ENCODE results near the gene GALNTL6. TPM values are rescaled to one million over a fixed set of nuclear protein-coding genes. Genes with fewer than 3 reads are reported as not detected.

GALNTL6 gene
- total RNA-seq, 1 donor, result under 0.01 TPM

GRCh38 chr4:172009446-172010230 lies 196.4 kb downstream of the GALNTL6 start:
- H3K4me1 ChIP-seq (ENCODE audit: insufficient read depth, low read length), result no peaks in the 10 kb centered on the region
- H3K27me3 ChIP-seq (ENCODE audit: insufficient read depth, low read length), result no peaks in the 10 kb centered on the region
- H3K36me3 ChIP-seq (ENCODE audit: insufficient read depth, low read length), result no peaks in the 10 kb centered on the region
- H3K4me2 ChIP-seq (ENCODE audit: insufficient read depth, low read length), result no peak overlapping the region
- no peaks in the 10 kb centered on the region for H4K20me1 ChIP-seq (ENCODE audit: insufficient read depth, low read length)
- H3K79me2 ChIP-seq (ENCODE audit: insufficient read depth, low read length), result no peaks in the 10 kb centered on the region
- TF ChIP-seq CTCF (IDR thresholded peaks at IDR 0.05; ENCODE audit: extremely low read depth, low read depth, low read length), result no peak
- no peak overlapping the region for H3K27ac ChIP-seq (ENCODE audit: low read depth, low read length)
- H3K9me3 ChIP-seq (ENCODE audit: low read depth, low read length), result no peaks in the 10 kb centered on the region
- H2AFZ ChIP-seq (ENCODE audit: low read length), result no peak overlapping the region
- no peak for DNase-seq (ENCODE audit: insufficient read length, low spot score, missing footprints)
- H3K4me3 ChIP-seq (ENCODE audit: insufficient read depth, low read length), result no peak overlapping the region

GRCh38 chr4:172011196-172011595 lies 198.0 kb downstream of the GALNTL6 start:
- Histone ChIP-seq H3K9me3 (ENCODE audit: low read depth, low read length) (no peaks in the 10 kb centered on the region), H3K4me1 (ENCODE audit: insufficient read depth, low read length) (no peaks in the 10 kb centered on the region), H3K27ac (ENCODE audit: low read depth, low read length) (no peak overlapping the region), H3K36me3 (ENCODE audit: insufficient read depth, low read length) (no peaks in the 10 kb centered on the region), H3K4me2 (ENCODE audit: insufficient read depth, low read length) (no peak overlapping the region), H2AFZ (ENCODE audit: low read length) (no peak overlapping the region), H4K20me1 (ENCODE audit: insufficient read depth, low read length) (no peaks in the 10 kb centered on the region), H3K4me3 (ENCODE audit: insufficient read depth, low read length) (no peak overlapping the region), H3K79me2 (ENCODE audit: insufficient read depth, low read length) (no peaks in the 10 kb centered on the region), H3K27me3 (ENCODE audit: insufficient read depth, low read length) (no peaks in the 10 kb centered on the region)
- no peak for DNase-seq (ENCODE audit: insufficient read length, low spot score, missing footprints)
- no peak for TF ChIP-seq CTCF (IDR thresholded peaks at IDR 0.05; ENCODE audit: extremely low read depth, low read depth, low read length)

- no peak for TF ChIP-seq CTCF (IDR thresholded peaks at IDR 0.05; ENCODE audit: extremely low read depth, low read depth, low read length)
- no peak for DNase-seq (ENCODE audit: insufficient read length, low spot score, missing footprints)
- Histone ChIP-seq H3K9me3 (ENCODE audit: low read depth, low read length) (no peaks in the 10 kb centered on the region), H3K4me1 (ENCODE audit: insufficient read depth, low read length) (no peaks in the 10 kb centered on the region), H3K79me2 (ENCODE audit: insufficient read depth, low read length) (no peaks in the 10 kb centered on the region), H3K4me2 (ENCODE audit: insufficient read depth, low read length) (no peak overlapping the region), H3K4me3 (ENCODE audit: insufficient read depth, low read length) (no peak overlapping the region), H2AFZ (ENCODE audit: low read length) (no peak overlapping the region), H3K27ac (ENCODE audit: low read depth, low read length) (no peak overlapping the region), H3K36me3 (ENCODE audit: insufficient read depth, low read length) (no peaks in the 10 kb centered on the region), H3K27me3 (ENCODE audit: insufficient read depth, low read length) (no peaks in the 10 kb centered on the region), H4K20me1 (ENCODE audit: insufficient read depth, low read length) (no peaks in the 10 kb centered on the region)
Observed at GRCh38 chr4:172018358-172018757, 205.2 kb downstream of the GALNTL6 start.

GRCh38 chr4:172035562-172035961 lies 222.4 kb downstream of the GALNTL6 start:
- Histone ChIP-seq H3K4me2 (ENCODE audit: insufficient read depth, low read length) (no peak overlapping the region), H3K4me3 (ENCODE audit: insufficient read depth, low read length) (no peak overlapping the region), H4K20me1 (ENCODE audit: insufficient read depth, low read length) (no peaks in the 10 kb centered on the region), H3K79me2 (ENCODE audit: insufficient read depth, low read length) (no peaks in the 10 kb centered on the region), H3K4me1 (ENCODE audit: insufficient read depth, low read length) (no peaks in the 10 kb centered on the region), H3K9me3 (ENCODE audit: low read depth, low read length) (no peaks in the 10 kb centered on the region), H3K36me3 (ENCODE audit: insufficient read depth, low read length) (no peaks in the 10 kb centered on the region), H3K27ac (ENCODE audit: low read depth, low read length) (no peak overlapping the region), H3K27me3 (ENCODE audit: insufficient read depth, low read length) (no peaks in the 10 kb centered on the region), H2AFZ (ENCODE audit: low read length) (no peak overlapping the region)
- no peak for TF ChIP-seq CTCF (IDR thresholded peaks at IDR 0.05; ENCODE audit: extremely low read depth, low read depth, low read length)
- DNase-seq (ENCODE audit: insufficient read length, low spot score, missing footprints), result no peak

All from osteoblast (primary cell).